ENCODE measurements around the gene LINGO3.

DNA sequence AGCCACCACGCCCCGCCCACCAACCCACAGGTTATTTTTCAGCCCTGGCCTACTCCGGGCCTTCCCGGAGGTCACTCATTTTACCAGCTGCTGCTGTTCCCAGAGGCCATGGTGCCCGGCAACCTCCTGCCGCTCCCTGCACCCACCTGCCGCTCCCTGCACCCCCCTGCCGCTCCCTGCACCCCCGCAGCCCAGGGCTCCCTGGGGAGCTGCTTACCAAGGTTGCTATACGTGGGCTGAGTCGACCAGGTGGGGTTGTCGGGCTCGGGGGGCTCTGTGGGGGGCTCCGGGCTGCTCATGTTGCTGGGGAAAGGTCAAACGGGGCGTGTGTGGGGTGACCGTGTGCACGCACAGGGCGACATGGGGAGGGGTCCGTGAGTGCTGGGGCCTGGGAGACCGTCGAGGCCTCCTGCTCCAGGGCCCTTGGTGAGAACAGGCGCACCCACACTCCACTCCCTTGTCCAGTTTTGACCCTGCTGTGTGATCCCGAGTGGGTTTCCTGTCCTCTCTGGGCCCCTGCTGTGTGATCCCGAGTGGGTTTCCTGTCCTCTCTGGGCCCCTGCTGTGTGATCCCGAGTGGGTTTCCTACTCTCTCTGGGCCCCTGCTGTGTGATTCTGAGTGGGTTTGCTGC is 27.2 kb downstream of the LINGO3 start:
- TF ChIP-seq CTCF (conservative IDR thresholded peaks at IDR 0.05; ENCODE audit: low read depth in 2 of 2) (no peak), EZH2 (IDR thresholded peaks at IDR 0.05; ENCODE audit: low read depth, unreplicated experiment) (no peak), POLR2AphosphoS5 (IDR thresholded peaks at IDR 0.05; ENCODE audit: low read depth) (no peak), STAT1 (IDR thresholded peaks at IDR 0.05; ENCODE audit: unreplicated experiment) (no peak), JUNB (IDR thresholded peaks at IDR 0.05; ENCODE audit: unreplicated experiment) (no peak), NANOG (IDR thresholded peaks at IDR 0.05; ENCODE audit: borderline replicate concordance) (no peak), EZH2phosphoT487 (IDR thresholded peaks at IDR 0.05; ENCODE audit: unreplicated experiment) (no peak), ZNF331 (CRISPR knock-in tag; IDR thresholded peaks at IDR 0.05; ENCODE audit: low read depth) (no peak)

Data from GM23338 (cell line).